Right ventricle myocardium inferior (tissue), 1 donor: ENCODE measurements around the gene PROSER3. TPM values are rescaled to one million over a fixed set of nuclear protein-coding genes. Genes with fewer than 3 reads are reported as not detected.
"Not testable (repeated sequence)": the region's sequence is repeated elsewhere in the genome, so short reads cannot be mapped to it uniquely, and the experiment has no call there.

ENCODE experiments used
- ATAC-seq: fragments of 200-7000 bp; cut with Tn5 transposase; one replicate; pipeline ENCODE4 v1.9.1; 2020; ENCODE audit warnings: mild to moderate bottlenecking, moderate library complexity
- DNase-seq: peaks from one replicate; pipeline ENCODE4 v3.0.0; 2021; ENCODE audit errors: missing footprints
- intact Hi-C: fragments of 100-400 bp; cut with DNase I; formaldehyde crosslinking; loops from one replicate; pipeline ENCODE4 v1.11.0; 2022
- total RNA-seq: library from RNA; stranded (reverse); fragmentation: NEBNext Ultra II Directional; extraction: Animal tissue kit (Norgen Biotek cat#: 25700); gene quantifications from one replicate; pipeline ENCODE4 v1.2.1, GENCODE V29; 2021
- donor health status: DM: no; HTN: yes; CAD: no; lungs with severe emphysema.

Gene PROSER3
- total RNA-seq, 1 donor from 2014 or later, result 5.1 TPM

DNA sequence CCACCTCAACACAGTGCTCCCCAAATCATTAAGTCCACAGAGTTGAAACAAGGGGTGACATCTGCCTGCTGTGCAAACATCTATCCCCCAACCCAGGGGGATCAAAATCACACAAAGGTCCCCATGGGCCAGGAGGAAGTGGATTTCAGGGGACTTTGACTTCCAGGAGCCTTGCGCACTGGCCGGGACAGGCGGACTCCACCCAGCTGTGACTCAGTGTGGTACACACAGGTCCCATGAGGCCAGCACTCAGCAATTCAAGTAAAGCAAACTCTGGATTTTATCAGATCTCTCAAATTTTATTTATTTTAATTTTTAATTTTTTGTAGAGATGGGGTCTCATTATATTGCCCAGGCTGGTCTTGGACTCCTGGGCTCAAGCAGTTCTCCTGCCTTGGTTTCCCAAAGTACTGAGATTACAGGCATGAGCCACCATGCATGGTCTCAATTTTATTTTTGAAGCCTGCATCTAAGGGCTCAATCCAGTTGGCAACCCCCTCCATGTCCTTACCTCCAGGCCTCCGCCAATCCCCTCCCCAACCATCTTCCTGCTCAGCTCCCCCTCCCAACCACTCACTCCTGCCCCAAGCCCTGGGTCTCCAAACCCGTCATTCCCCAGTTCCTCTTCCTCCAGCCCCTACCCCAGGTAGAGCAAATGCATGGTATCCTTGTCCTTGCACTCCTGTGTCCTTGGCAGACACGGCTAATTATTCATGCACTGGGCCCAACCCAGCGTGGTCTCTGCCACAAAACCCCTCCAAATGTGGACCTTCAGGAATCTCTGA lies 35.6 kb downstream of the PROSER3 start:
- intact Hi-C loops, result no loop called here
- DNase-seq (no peak), ATAC-seq (no peak)

DNA sequence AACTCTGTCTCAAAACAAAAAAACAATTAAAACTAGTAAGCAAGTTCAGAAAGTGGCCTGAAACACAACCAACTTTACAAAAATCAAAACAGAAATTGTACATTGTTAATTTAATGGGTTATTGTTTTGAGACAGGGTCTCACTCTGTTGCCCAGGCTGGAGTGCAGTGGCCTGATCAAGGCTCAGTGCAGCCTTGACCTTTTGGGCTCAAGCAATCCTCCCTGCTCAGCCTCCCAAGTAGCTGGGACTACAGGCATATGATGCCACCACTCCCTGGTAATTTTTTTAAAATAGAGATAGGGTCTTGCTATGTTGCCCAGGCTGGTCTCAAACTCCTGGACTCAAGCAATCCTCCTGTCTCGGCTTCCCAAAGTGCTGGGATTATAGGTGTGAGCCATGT lies 37.6 kb downstream of the PROSER3 start:
- ATAC-seq, DNase-seq, intact Hi-C loops: not testable (repeated sequence)

DNA sequence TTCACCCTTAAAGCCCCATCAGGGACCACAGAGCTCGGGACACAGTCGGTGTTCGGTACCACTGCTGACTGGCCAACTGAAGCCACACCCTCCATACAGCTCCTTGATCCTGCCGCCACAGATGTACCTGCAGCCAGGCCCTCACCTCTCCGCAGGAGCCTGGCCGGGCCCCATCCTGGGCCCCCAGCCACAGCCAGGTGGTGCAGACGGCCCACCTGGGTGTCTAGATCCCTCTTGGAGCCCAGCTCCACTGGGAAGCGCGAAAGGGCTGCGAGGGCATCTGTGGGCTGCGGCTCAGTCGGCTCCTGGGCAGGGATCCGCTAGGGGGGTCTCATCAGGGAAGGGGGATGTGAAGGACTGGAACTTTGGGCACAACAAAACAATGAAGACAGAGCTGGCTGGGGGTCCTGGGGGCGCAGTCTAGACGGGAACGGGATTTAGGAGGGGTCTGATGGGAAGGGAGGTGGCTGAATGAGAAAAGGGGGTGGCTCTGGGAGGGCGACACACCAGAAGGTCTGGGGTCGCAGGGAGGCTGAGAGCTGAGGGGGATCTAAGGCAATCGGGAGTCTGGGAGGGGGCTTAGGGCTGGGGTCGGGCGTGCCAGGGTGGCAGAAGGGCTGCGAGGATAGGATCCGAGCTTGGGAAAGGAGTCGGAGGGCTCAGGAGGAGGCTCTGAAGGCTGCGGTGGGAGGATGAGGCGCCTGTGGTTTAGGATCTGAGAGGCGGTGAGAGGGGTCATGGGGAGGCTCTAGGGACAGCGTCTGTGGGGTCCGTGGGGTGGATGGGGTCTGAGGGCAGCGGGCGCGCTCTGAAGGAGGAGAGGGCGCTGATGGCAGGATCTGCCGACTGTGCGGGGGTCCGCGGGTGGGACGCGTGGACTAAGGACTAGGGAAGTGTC lies 38.9 kb downstream of the PROSER3 start:
- ATAC-seq (no peak), DNase-seq (no peak)
- intact Hi-C loops, result no loop called here

DNA sequence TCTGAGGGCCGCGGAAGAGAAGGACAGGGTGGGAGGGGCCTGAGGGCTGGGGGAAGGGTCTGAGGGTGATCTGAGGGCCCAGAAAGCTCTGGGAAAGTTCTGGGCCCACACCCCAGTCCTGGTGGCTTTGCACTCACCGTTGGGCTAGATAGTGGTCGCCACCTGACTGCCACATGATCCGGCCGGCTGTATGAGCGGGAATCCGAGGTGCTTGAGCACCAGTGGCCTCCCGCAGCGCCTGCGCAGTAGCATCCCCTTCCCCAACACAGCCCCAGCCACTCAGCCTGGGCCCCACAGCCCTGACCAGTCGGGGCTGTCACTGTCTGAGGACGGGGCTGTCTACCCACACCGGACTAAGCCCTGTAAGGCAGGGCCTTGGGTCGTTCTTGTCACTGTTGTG lies 39.7 kb downstream of the PROSER3 start:
- no peak for DNase-seq
- intact Hi-C loops, result no loop called here
- no peak for ATAC-seq

DNA sequence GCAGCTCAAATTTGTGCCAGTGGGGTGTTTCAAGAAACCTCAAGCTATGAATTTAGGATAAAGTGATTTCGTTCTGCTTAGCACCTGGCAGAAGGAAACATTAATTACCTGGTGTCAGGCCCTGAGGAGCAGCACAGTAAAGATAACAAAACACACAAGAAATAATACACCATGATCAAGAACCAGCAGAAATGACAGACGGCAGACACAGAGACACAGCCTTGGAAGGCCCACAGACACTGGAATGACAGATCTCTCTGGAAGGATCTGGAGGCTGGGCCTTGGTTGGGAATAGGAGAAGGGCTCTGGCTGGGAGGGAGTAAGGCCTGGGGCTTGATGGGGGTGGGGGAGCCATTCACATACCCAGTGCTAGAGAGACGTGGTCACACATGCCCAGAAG lies 43.9 kb downstream of the PROSER3 start:
- ATAC-seq, result no peak
- DNase-seq, result no peak
- intact Hi-C loops, result no loop called here

DNA sequence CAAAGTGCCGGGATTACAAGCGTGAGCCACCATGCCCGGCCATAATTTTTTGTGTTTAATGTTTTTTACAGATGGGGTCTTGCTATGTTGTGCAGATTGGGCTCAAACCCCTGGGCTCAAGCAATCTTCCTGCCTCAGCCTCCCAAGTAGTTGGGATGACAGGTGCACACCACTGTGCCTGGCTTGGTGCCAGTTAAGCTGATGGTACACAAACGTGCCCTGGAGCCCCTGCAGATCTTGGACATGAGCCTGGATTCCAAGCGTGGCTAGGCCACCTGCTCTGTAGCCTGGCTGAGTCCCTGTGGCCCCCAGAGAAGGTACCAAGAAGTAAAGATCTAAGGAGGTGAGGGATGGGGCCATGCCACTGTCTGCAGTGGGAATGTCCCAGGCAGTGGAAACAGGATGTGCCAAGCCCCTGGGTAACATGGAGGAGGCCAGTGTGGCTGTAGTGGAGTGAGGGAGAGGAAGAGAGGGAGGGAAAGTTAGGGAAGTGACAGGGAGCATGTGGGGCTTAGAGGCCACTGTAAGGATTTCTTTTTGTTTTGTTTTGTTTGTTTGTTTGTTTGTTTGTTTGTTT lies 47.6 kb downstream of the PROSER3 start:
- DNase-seq, result no peak
- intact Hi-C loops, result no loop called here
- ATAC-seq, result no peak

DNA sequence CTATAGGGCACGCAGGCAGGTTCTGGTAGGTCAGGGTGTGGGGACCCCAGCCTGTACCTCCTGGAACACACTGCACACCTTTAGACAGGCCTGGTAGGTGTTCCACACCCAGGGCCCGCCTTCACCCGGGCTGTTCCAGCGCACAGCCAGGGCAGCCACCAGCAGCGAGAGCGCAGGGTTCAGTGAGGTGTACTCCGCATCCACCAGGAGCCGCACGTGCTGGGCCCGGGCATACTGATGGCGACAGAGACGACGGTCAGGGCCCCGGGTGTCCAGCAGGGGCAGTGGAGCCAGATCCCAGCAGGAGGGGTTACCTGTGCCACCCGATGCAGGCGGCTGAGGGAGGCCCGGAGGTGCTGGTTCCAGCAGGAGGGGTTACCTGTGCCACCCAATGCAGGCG lies 48.6 kb downstream of the PROSER3 start:
- no peak for ATAC-seq
- intact Hi-C loops, result no loop called here
- no peak for DNase-seq

DNA sequence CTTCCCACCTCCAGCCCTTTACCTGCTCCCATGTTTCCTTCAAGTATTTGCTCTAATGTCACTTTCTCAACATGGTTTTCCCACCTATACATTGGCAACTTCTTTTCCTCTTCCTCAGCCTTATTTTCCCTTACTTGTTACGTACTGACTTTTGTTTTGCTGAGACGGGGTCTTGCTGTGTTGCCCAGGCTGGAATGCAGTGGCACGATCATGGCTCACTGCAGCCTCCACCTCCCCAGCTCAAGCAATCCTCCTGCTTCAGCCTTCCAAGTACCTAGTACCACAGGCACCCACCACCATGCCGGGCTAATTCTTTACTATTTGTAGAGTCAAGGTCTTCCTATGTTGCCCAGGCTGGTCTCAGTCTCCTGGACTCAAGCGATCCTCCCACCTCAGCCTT lies 49.7 kb downstream of the PROSER3 start:
- DNase-seq (no peak), ATAC-seq (no peak)
- intact Hi-C loops, result no loop called here

DNA sequence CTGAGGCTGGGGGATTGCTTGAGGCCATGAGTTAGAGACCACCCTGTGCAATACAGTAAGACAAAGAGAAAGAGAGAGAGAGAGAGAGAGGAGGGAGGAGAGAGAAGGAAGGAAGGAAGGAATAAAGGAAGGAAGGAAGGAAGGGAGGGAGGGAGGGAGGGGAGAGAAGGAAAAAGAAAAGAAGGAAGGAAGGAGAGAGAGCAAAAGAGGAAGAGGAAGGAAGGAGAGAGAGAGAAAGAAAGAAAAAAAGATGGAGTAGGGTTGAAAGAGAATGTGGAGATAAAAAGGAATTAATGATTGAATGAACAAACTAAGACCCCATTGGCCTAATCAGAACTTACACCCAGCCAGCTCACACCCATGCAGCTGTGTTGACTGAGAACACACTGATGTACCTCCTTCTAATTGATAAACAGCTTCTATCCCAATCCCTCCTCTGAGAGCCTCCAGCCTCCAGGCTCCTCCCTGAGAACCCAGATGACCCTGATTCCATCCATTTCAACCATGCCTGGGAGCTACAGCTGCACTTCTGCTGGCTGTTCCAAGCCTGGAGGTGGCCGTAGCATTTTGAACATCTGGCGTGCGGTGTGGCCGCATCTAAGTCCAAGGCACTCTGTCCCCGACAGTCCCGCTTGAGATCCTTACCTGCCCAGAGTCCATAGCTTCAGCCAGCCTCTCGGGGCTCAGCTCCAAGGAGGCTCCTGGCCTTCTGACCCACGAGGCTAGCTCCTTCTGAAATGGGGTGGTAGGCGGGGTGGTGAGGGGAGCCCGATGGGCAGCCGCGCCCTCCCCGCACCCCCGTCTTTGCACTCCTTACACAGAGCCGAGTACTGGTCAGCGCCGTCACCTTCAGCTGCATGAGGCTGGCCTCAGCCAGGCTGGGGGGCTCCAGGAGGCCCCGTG lies 53.6 kb downstream of the PROSER3 start:
- ATAC-seq, result no peak
- intact Hi-C loops, result no loop called here
- no peak for DNase-seq

DNA sequence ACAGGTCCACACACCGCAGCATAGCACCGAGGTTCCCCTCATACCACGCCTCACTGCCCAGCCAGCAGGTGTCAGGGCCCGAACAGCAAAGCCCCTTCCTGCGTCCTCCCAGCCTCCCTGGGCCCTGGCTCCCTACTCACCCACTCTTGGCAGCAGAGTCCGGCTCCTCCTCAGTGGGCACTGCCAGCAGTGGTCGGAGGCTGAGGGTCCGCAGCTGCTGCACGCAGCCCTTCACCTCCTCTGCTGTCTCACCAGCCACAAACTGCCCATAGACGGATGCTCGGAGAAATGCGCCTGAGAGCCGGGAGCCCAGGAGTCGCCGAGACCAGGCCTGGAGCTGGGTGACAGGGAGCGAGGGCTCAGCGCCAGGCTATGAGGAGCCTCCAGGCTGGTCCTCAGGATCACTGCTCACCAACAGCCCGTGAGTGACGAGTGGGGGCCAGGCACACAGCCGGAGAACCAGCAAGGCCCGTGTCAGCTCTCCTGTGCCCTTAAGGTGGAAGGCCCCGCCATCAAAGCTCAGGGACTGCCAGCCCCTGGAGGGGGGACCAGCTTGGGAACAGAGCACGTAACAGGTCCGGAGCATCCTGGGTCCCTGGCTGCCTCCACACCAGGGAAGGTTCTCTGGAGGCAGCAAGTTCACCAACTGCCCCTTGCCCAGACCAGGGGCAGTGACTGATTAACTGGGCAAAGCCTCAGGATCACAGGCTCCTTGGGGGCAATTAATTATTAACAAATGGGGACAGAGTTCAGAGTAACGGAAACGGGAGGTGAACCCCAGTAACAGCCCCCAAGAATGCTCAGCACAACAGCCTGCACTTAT lies 54.5 kb downstream of the PROSER3 start, which contains the start of gene PRODH2:
Gene PRODH2, minus strand, starts transcription at position 626 of the 823 bp plus-strand sequence. Its CDS starts 40 bp downstream, at position 586.
- intact Hi-C loops, result no loop called here
- ATAC-seq (no peak), DNase-seq (no peak)

DNA sequence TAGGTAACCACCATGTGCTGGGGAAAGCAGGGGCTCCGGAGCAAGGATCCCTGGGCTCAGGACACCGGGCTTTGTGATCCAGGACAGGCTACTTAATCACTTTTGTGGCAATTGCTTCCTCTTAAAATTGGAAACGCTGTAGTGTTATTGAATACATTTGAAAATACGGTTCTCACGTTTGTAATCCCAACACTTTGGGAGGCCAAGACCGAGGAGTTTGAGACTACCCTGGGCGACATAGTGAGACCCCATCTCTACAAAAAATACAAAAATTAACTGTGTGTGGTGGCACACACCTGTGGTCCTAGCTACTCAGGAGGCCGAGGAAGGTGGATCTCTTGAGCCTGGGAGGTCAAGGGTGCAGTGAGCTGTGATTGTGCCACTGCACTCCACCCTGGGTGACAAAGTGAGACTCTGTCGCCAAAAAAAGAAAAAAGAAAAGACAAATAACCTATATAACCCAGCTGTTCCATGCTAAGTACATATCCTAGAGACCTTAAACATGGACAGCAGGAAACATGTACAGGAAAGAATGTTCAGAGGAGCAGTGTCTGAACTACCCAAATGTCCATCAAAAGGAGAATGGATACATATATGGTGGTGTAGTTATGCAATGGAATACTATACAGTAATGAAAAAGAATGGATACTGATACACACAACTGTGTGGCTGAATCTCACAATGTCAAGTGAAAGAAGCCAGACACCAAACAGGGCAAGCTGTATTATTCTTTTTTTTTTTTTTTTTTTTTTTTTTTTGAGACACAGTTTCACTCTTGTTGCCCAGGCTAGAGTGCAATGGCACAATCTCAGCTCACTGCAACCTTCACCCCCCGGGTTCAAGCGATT lies 55.3 kb downstream of the PROSER3 start:
- DNase-seq (no peak), ATAC-seq (no peak)
- intact Hi-C loops, result no loop called here

DNA sequence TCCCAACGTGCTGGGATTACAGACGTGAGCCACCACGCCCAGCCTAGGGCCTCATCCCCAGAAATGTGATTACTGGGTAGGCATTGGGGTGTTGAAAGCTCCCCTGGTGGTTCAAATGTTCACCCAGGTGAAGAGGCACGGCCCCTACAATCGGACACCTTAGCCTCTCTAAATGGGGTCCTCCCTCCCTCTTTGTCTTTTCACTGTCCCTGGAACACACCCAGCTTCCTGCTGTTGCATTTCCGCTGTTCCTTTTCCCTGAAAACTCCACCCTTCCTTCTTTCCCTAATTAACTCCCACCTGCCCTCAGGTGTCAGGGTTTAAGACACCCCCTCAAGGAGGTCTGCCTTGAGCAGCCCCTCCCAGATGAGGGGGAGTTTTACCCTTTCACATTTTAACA lies 58.3 kb downstream of the PROSER3 start:
- intact Hi-C loops, result no loop called here
- DNase-seq, result no peak
- no peak for ATAC-seq

DNA sequence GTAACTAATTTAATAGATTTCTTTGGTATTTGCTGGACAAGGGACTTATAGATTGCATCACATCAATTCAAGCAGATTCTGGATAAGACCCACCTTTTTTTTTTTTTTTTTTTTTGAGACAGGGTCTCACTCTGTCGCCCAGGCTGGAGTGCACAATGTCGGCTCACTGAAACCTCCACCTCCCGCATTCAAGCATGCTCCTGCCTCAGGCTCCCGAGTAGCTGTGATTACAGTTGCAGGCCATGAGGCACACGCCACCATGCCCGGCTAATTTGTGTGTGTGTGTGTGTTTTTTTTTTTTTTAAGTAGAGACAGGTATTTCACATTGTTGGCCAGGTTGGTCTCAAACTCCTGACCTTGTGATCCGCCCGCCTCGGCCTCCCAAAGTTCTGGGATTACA lies 58.9 kb downstream of the PROSER3 start:
- ATAC-seq (no peak), DNase-seq (no peak)
- intact Hi-C loops, result no loop called here

DNA sequence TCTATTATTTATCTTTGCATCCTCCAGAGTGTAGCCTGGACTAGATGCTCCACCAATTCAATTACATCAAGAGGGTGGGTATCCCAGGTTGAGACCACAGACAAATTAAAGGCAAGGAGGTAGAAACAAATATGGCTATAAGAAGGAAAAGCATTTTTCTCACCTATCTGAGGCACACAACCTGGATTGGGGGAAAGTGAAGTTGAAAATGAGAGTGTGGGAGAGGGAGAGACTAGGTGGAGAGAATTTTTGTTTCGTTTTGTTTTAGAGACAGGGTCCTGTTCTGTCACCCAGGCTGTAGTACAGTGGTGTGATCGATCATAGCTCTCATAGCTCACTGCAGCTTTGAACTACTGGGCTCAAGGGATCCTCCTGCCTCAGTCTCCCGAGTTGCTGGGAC lies 60.5 kb downstream of the PROSER3 start:
- ATAC-seq, result no peak

More for the DNA sequence above, 60.5 kb downstream of the PROSER3 start:
- intact Hi-C loops, result no loop called here
- DNase-seq, result no peak
